IPS-18c (cell line): ENCODE measurements around the gene PLPP3.

Source experiments
- H3K4me3 ChIP-seq: 2 replicates; pipeline ENCODE4 v1.7.0; 2013; ENCODE audit warnings: low read depth, mild to moderate bottlenecking, low read length, moderate library complexity; ENCODE audit not compliant: insufficient read depth
- H3K9me3 ChIP-seq: one replicate; pipeline ENCODE4 v1.6.1; 2013; ENCODE audit warnings: mild to moderate bottlenecking, low read length, moderate library complexity; ENCODE audit not compliant: control insufficient read depth, insufficient read depth

PLPP3 gene

DNA sequence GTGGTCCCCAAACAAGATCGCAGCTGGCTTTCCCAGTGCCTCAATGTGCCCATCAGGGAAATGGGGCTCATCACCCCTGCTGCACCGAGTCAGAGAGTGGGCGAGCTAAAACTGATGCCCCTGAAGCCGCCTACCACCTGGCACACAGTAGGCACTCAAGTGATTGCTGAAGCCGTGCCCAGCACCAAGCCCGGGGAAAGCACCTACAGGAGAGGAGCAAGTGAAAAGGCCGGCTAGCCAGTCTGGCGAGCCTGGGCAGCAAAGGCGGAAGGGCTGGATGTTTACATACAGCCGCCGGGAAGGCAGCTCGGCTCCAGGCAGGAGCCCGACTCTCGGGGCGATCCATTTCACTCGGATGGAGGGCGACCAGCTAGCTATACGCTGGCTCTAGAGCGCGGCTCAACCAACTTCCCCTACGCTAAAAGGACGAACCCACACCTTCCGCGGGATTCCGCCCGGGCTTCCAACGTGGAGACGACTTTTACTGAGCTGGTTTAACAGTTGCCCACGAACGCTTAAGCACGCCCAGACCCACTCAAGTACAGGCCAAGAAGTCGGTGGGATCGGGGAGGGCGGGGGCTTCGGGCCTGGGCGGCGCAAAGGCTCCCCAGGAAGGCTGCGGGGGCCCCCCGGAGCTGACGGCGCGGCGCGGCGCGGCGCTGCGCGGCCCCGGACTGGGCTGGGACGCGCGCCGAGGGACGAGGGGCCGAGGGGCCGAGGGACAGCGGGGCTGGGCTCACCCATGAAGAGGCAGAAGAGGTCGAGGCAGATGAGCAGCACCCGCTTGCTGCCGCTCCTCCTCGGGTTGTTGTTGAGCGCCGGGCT, 1.0 kb downstream of the PLPP3 start:
- peak overlapping the region; percentile 68 for H3K4me3 ChIP-seq
- no peaks in the 10 kb centered on the region for H3K9me3 ChIP-seq

DNA sequence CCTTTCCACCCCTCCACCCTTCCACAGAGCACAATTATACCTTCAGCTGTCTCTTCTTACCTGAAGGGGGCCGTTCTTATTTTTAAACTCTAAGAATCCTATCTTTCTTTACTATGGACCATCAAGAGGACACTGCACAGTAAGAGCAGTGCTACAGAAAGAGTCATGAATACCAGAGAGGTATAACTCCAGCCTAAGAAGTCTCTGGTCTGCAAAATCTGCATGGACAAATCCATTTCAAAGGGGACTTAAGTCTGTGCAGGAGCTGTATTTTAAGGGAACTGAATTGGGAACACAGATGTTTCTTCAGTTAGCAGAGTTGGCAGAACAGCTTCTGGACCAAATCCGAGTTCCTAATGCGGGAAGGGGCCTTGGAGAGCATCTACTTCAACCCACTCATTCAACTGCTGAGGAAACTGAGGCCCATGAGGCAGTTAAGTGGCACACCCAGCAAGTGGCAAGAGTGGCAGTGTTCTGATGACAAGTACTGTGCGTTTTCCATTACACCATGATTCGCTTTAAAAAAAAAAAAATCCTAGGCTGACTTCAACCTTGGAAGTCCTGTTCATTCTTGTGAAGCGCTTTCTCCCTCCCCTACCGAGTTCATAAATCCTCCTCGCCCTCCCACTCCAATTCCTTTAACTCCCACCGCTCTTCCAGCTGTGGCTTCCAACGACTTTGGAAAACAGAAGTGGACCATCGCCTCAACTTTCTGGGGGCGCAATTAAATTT, 1.8 kb downstream of the PLPP3 start:
- Histone ChIP-seq H3K9me3 (no peaks in the 10 kb centered on the region), H3K4me3 (peak overlapping the region; percentile 68)

DNA sequence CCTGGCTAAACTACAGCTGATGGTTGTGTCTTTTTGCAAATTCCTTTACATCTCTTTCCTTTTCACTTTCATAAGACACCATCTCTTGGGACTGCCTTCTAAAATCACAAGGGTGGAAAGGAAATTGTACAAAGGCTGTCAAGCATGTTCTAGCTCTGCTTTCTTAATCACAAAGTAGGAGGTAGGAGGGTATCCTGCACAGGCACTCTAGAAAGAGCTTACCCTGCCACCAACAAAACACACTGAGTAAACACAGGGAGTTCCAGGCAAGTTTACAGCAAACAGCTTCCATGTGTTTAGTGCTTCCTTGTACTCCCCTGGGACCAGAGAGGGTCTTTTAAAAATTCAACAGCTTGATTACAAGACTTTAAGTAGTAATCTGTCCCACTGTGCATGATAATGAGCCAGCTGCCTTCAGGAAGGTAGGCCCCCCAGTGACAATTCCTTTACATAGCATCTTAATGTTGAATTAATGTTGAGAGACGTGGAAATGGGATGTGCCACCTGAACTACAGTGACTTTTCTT, 2.4 kb downstream of the PLPP3 start:
- Histone ChIP-seq H3K9me3 (no peaks in the 10 kb centered on the region), H3K4me3 (peak overlapping the region; percentile 68)

DNA sequence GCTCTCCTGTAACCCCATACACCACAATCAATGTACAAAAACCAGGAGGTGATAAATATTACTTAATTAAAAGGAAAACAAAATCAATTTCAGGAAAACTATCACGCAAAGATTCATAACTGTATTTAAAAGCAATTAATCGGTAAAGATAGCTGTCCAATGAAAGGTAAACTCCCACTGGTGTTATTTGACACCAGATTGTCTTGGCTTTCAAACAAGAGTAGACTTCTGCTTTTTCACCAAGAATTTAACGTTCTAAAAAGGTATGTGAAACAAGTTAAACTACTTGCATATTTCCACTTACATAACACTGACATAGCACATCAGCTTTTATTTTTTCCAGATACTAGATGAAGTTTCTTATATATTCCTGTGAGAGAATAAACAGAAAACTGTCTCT, 3.5 kb downstream of the PLPP3 start:
- Histone ChIP-seq H3K9me3 (no peaks in the 10 kb centered on the region), H3K4me3 (no peak overlapping the region)

DNA sequence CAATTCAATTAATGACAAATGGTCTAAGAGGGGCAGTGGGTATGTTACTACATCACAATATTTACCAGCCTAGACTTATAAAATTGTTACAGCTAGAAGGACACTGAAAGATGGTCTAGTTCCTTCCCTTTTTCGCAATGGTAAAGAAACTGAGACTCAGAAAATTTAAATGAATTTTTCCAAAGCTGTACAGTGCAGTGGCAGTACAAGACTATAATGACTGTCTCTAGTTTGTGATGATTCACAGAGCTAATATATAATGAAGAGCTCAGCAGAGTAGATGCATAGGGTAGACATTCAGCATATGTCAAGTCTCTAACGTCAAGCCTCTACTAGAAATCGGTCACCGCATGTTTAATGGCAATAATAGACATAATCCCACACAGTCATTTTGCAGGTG, 4.6 kb downstream of the PLPP3 start:
- Histone ChIP-seq H3K4me3 (no peak overlapping the region), H3K9me3 (no peaks in the 10 kb centered on the region)

DNA sequence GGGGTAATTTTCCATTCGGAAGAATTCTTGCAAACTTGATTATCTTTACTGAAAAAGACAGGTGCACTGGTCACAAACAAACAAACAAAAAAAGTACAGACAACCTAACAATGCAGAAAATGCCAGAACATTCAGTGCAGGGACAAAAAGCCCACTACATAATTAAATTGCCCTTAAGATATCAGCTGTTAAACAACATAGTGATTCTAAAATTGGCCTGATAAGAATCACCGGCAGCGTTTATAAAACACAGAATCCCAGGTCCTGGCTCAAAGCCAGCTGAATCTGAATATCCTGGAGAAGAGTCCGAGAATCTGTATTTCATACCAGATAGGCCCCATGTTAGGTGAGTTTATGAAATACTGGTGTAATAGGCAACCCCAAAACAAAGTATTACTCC, 6.1 kb downstream of the PLPP3 start:
- Histone ChIP-seq H3K4me3 (no peak overlapping the region), H3K9me3 (no peaks in the 10 kb centered on the region)

DNA sequence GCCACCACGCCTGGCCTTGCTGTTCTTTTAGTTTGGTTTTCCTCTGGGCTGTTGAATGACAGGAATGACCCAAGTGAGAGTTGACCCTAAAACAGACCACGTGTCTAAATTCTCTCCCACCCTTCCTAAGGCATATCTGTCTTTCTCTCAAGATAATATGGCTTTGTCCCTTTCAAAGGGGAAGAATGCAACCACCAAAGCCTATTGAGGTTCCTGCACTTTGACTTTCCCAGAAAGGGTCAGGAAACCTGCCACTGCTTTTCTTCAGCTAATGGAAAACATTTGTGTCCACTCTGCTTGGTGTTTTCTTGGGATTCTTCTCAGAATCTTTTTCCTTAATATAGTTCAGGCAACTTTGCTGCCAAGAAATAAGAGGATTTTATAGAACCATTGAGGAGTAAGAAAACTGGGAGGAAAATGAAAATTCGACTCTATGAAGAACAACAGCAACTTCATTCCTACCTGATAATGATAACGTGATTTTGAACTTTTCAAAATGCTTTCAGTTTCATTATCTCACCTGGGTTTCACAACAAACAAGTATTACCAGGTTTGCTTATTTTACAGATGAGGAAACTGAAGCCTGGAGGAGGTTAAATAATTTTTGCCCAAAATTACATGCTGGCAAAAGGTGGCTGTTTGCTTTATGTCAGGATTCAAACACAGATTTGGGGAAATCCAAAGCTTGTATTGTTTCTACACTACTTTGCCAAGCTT, 6.9 kb downstream of the PLPP3 start:
- no peak overlapping the region for H3K4me3 ChIP-seq
- H3K9me3 ChIP-seq: no peaks in the 10 kb centered on the region

DNA sequence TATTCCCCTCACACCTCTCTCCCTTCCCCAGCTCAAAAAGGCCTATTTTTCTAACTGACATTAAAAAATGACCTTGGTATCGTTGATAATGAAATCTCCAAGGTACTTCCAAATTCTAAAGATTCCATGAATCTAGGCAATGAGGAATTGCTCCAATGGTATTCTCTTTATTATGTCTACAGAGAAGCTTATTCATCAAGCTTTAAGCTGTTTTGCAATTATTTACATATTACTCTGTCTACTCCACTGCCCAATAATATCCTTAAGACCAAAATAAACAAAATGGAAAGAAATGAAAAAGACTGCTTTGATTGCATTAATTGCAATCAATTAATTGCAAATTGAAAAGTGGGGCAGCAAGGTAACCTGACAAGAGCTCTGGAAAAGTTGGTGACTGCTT, 7.9 kb downstream of the PLPP3 start:
- Histone ChIP-seq H3K4me3 (no peak overlapping the region), H3K9me3 (no peaks in the 10 kb centered on the region)

DNA sequence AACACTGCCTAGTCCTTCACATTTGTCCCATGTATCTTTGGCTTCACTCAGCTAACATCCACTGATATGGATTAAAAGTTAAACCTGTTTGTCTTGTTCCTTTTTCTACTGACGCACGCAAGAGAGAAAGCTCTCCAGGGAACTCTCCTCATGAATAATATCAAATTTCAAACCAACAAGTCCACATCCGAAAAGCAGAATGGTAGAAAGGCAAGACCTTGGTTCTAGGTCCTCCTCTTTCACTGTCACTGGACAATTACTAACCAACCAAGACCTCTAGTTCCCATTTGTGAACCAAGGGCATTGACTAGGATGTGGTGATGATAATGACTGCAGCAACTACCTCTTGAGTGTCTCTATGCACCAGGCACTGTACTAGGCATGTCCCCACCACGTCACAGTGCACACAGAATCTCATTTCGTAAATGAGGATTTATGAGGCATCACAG, 8.4 kb downstream of the PLPP3 start:
- H3K4me3 ChIP-seq: no peak overlapping the region
- no peaks in the 10 kb centered on the region for H3K9me3 ChIP-seq

DNA sequence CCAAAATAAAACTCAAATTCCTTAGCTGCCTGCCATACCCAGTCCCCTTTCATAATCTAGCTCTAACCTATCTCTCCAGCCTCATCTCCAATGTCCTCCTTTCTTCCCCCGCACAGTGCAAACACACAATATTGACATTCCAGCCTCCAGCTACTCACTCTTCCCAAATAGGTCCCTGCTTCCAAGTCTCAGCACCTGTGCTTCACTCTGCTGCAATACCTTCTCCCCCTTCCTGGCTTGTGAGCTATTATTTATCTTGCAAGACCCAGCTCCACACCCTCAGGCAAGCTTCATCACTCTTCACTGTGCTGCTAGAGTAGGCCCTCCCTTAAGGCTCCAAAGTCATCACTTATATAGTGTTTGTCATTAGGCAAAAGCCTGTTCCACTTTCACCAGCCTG, 9.7 kb downstream of the PLPP3 start:
- Histone ChIP-seq H3K9me3 (no peaks in the 10 kb centered on the region), H3K4me3 (0 out of 2 replicates have a peak overlapping the region, but pooled peaks have one; percentile 2)

DNA sequence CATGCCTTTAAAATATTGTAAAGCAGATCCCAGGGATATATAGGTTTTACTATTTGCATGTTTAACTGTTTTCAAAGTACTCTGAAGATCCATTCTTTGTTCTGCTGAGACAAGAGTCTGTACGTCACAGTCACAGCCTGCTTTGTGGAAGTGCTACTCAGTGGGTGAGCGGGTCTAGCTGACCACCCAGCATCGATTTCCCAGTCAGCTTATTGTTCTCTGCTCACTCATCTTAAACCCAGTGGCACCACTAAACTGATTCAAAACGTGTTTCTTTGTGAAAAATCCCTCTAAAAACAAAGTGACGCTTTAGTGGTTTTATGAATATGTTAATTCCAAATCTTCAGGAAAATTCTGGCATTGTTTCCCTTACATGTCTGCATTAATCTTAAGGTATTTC, 12.4 kb downstream of the PLPP3 start:
- no peaks in the 10 kb centered on the region for H3K9me3 ChIP-seq
- no peak overlapping the region for H3K4me3 ChIP-seq

DNA sequence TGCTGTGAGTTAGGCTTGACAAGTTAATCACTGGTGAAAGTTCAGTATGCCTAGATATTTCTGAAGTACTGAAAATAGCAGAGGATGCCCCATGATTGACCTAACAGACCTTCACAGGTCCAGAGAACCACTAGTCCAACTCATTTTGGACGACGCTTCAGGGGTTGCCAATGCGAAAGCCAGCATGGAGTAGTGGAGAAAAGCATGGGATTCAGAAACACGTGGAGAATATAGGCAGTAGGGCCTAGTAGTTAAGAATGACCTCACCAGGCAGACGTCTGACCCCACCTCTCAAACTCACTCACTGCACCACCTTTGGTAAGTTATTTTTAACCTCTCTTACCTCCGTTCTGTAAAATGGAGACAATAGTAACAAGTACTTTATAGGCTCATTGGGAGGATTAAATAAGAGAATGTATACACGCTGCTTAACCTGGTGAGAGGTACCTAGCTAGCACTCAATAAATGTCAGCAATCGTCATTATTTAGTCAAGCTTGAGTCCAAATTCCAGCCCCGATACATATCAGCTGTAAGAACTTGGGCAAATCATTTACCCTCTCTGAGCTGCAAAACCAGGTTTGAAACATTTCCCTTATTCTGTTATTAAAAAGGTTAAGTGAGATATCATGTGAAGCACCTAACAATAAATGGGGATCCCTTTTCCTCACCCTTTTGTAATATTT, 13.2 kb downstream of the PLPP3 start:
- H3K4me3 ChIP-seq: no peak overlapping the region
- no peaks in the 10 kb centered on the region for H3K9me3 ChIP-seq

DNA sequence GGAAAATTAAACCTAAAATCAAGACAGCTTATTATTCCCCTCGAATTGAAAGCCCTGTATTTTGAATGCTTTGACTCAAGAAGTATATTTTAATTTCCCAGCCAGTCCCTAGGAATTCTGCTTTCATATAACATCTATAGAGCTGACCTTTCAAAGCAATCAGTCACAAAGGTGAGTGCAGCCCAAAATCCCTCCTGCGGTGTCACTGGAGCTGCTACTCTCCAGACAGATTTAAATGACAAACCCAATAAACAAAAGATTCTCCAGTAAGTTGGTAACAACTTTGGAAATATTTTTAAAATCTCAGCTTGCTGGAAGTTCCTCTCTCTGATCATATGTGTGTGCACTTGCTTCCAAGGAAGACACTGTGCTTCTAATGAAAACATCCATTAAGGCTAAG, 14.7 kb downstream of the PLPP3 start:
- Histone ChIP-seq H3K9me3 (no peaks in the 10 kb centered on the region), H3K4me3 (no peak overlapping the region)

DNA sequence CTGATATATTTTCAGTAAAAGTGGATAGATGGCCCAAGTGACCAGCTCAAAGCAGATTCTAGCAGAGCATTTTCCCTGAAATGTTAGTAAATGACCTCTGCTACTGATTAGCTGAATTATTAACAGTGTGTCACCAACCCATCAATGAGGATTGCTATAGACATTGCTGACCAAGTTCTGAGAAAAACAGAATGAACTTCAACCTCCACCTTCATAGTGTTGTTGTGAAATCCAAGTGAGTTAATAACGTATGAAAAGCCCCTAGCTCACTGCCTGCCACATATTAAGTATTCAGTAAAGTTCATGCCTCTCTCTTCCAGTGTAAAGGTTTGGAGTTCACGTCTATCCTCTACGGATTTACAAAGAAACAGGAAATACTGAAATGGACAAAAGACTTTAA, 15.8 kb downstream of the PLPP3 start:
- H3K4me3 ChIP-seq: no peak overlapping the region
- H3K9me3 ChIP-seq: no peaks in the 10 kb centered on the region

DNA sequence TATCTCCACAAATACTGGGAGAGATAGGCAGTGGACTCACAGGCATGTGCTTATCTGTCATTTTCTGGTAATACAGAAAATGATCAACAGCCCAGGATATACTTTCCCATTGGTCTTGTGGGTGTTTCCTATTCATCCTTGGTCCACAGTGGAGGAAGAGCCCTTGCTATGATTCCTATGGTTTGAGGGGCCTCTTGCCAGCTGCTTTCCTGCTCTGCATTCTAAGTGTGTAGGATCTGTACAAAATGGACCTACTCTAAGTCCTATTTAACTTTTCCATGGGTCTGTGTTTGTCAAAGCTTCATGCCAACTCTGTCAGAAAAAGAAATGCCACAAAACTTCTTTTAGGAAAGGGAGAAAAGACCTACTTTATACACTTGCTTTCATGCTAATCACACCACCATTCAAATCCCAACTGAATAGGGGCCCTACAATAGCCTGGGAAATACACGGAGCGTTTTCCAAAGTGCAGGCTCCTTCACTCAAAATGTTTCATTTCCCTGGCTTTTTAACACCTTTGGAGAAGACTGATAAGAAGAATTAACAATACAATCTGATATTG, 16.4 kb downstream of the PLPP3 start:
- Histone ChIP-seq H3K9me3 (no peaks in the 10 kb centered on the region), H3K4me3 (no peak overlapping the region)

DNA sequence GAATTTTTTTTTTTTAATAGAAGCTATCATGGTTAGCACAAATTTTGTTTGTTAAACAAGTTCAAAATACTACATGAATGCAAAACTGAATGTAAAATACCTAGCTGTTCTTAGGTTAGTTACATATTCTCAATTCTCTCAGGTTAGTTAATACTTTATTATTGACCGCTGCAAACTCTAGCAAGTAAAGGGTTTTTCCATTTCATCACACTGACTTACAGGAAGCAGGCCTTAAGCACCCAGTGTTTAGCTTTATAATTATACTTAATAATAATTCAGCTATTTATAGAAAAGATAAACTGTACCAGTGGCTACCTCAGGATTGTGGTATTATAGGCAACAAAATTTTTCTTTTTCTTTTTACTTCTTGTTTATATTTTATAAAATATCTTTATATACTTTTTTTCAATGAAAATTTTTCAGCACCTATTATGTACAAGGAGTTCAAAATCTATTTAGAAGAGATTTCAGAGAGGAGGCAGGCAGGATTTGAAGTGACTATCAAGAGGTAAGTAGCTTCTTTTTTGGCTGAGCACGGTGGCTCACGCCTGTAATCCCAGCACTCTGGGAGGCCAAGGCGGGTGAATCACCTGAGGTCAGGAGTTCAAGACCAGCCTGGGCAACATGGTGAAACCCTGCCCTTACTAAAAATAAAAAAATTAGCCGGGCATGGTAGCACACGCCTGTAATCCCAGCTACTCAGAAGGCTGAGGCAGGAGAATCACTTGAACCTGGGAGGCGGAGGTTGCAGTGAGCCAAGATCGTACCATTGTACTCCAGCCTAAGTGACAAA, 17.9 kb downstream of the PLPP3 start:
- Histone ChIP-seq H3K9me3 (no peaks in the 10 kb centered on the region), H3K4me3 (no peak overlapping the region)
